ENCODE results near the gene RBM14.

DNA sequence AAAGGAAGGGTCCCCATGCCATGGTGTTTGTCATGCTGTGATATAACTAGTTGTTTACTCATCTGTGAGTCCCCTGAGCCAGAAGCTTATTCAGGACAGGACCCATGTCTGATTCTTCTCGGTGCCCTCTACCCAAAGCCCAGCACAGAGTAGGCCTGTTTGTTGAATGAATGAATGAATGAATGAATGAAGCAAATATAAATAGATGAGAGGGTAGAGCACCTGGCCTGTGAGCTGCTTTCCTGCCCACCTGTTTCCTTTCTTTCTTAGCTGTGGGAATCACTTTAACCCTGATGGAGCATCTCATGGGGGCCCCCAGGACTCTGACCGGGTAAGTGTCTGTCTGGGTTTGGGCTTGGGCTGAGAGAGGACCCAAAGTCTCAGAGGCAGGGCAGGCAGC, 16.2 kb upstream of the RBM14 start:
- TF ChIP-seq USF2 (CRISPR knock-in tag; IDR thresholded peaks at IDR 0.05) (no peak), SP1 (CRISPR knock-in tag; conservative IDR thresholded peaks at IDR 0.05) (no peak), NFATC4 (CRISPR knock-in tag; IDR thresholded peaks at IDR 0.05) (no peak), NR1H2 (CRISPR knock-in tag; IDR thresholded peaks at IDR 0.05) (no peak), CTCF (IDR thresholded peaks at IDR 0.05) (no peak), EMX1 (CRISPR knock-in tag; IDR thresholded peaks at IDR 0.05) (no peak), FOXP1 (CRISPR knock-in tag; IDR thresholded peaks at IDR 0.05; ENCODE audit: borderline replicate concordance) (no peak), ZNF138 (CRISPR knock-in tag; conservative IDR thresholded peaks at IDR 0.05) (no peak), KAT7 (CRISPR knock-in tag; IDR thresholded peaks at IDR 0.05; ENCODE audit: borderline replicate concordance) (no peak)
- TF ChIP-seq, protein P1, sequence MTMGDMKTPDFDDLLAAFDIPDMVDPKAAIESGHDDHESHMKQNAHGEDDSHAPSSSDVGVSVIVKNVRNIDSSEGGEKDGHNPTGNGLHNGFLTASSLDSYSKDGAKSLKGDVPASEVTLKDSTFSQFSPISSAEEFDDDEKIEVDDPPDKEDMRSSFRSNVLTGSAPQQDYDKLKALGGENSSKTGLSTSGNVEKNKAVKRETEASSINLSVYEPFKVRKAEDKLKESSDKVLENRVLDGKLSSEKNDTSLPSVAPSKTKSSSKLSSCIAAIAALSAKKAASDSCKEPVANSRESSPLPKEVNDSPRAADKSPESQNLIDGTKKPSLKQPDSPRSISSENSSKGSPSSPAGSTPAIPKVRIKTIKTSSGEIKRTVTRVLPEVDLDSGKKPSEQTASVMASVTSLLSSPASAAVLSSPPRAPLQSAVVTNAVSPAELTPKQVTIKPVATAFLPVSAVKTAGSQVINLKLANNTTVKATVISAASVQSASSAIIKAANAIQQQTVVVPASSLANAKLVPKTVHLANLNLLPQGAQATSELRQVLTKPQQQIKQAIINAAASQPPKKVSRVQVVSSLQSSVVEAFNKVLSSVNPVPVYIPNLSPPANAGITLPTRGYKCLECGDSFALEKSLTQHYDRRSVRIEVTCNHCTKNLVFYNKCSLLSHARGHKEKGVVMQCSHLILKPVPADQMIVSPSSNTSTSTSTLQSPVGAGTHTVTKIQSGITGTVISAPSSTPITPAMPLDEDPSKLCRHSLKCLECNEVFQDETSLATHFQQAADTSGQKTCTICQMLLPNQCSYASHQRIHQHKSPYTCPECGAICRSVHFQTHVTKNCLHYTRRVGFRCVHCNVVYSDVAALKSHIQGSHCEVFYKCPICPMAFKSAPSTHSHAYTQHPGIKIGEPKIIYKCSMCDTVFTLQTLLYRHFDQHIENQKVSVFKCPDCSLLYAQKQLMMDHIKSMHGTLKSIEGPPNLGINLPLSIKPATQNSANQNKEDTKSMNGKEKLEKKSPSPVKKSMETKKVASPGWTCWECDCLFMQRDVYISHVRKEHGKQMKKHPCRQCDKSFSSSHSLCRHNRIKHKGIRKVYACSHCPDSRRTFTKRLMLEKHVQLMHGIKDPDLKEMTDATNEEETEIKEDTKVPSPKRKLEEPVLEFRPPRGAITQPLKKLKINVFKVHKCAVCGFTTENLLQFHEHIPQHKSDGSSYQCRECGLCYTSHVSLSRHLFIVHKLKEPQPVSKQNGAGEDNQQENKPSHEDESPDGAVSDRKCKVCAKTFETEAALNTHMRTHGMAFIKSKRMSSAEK (CRISPR knock-in tag; IDR thresholded peaks at IDR 0.05; ENCODE audit: borderline replicate concordance), result no peak
- TF ChIP-seq, protein P2, sequence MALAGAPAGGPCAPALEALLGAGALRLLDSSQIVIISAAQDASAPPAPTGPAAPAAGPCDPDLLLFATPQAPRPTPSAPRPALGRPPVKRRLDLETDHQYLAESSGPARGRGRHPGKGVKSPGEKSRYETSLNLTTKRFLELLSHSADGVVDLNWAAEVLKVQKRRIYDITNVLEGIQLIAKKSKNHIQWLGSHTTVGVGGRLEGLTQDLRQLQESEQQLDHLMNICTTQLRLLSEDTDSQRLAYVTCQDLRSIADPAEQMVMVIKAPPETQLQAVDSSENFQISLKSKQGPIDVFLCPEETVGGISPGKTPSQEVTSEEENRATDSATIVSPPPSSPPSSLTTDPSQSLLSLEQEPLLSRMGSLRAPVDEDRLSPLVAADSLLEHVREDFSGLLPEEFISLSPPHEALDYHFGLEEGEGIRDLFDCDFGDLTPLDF (CRISPR knock-in tag; IDR thresholded peaks at IDR 0.05), result no peak
- TF ChIP-seq, protein P3, sequence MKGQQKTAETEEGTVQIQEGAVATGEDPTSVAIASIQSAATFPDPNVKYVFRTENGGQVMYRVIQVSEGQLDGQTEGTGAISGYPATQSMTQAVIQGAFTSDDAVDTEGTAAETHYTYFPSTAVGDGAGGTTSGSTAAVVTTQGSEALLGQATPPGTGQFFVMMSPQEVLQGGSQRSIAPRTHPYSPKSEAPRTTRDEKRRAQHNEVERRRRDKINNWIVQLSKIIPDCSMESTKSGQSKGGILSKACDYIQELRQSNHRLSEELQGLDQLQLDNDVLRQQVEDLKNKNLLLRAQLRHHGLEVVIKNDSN (CRISPR knock-in tag; IDR thresholded peaks at IDR 0.05), result no peak

All from WTC11 (cell line).